Activated naive CD4-positive, alpha-beta T cell (primary cell): ENCODE results near the gene FILIP1L.

Experiments used
- DNase-seq, 4 experiments: peaks; one replicate each; lab custom pipeline; 2025; lab: John Stamatoyannopoulos, UW

FILIP1L gene

DNA sequence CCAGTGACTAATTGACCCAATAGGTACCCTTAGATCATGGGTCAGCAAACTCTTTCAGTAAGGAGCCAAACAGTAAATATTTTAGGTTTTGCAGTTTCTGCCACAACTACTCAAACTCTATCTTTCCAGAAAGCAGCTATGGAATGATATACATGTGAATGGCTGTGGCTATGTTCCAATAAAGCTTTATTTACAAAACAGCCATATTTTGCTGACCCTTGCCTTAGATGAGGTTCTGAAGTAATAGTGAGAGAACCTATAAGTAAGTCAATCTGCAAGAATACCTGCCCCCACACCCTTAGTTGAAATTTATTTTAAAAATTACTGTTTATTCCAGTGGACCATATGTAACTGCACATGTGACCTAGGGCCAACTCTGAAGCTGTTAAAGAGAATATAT is 162.6 kb downstream of the FILIP1L start:
- DNase-seq, result no peak

DNA sequence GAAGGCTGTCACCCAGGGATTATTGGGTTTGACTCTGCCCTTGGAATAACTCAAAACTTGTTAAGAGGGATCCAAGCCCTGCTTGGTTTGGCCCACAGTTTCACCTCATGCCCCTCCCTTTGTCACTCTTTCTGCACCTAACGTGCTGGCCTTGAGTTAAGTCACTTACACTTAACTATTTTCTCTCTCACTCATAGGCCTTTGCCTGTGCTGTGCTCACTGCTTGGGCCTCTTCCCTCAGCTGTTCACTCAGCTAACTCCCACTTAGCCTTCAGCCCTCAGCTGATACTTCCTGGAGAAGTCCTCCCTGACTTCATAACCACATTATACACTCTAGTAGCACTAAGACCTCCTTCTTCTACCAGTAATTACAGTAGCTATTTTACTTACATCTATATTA is 163.4 kb downstream of the FILIP1L start:
- DNase-seq, result no peak

DNA sequence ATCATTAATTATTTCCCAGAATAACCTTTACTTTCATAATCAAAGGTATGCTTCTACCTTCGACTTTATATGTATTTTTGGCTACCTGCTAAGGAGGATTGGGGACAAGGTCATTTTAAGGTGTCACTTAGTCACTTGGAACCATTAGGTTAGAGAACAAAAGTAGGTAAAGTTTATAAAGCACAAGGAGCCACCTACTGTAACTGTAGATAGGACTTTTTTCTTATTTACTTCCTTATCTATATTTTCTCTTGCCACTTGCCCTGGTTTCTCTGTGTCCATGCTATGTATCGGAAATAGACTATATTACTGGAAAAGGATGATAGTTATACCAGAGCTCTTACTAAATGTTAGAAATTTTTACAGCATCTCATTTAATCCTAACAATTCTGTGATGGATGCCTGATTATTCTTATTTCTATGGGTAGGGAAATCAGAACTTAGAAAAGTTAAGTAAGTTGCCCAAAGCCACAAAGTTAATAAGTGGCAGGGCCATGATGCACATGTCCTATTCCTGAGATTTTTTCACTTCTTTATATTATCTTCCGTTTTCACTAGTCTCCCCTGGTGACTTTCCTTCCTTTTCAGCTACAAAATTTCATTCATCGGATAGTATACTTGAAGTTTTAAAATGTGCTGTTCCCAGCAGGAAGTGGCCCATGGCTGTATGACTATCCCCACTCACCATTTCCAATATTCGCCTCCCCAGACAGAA is 164.2 kb downstream of the FILIP1L start:
- no peak for DNase-seq

DNA sequence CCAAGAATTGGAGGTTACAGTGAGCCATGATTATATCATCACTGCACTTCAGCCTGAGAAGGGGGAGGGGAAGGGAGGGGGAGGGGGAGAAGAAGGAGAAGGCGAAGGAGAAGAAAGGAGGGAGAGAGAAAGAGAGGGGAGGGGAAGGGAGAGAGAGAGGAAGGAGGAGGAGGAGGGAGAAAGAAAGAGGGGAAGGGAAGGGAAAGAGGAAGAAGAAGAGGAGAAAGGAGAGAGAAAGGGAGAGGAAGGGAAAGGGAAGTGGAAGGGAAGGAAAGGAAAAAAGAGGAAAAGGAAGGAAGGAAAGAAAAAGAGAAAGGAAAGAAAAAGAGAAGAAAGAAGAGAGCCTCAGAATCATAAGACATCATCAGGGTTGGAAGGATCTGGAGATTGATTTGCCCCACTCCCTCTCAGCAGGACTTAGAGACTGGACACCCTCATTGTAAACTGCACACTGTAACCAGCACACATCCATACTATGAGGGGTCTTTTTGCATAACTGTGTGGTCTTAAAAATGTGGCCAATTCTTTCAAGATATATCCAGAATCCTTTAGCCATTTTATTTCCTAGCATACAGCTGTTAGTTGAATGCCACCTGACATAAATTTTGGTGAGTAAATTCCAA is 165.7 kb downstream of the FILIP1L start:
- no peak for DNase-seq

DNA sequence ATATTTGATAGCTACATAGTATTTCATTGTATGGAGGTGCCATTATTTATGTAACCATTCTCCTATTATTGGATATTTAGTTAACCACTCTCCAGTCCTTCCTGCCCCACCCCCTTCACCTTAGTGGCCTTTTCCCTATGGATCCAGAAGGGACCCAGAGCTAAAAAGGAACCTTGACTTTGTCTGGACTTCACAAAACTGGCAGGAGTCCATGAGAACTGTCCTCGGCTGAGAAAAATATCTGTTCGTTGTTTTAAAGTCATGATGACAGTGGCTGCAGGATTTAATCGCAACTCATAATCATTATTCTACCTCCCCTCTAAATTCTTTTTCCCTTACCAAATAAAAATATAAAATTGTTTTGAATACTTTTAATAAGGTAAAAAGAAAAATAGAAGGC is 166.9 kb downstream of the FILIP1L start:
- DNase-seq, result no peak

DNA sequence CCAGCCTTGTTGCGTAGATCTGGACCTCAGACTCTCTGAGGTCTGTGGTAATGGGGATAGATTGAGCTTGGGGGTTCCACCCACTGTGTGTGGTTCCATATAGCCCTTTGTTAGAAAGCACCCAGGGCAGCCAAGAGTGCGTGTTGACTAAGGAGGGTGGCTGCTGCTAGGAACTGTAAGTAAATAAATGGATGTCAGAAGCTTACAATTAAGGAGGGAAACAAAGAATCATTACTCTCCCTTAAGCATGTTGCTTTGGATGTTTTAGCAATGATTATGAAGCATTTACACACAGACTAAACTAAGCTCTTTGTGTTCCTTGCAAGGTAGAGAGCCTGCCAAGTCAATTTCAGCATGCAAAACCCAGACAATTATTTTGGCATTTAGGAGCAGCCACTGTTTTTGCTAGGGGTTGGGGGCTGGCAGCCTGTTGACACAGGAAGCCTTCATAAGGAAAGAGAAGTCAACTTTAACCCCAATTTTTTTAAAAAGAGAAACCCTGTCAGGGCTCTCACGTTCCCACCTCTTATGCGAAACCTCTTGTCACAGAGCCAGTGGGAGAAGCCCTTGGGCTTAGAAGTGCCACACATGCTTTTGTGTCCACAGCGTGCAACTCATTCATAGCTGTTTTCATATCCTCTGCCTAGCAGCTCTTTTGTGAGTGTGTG is 168.8 kb downstream of the FILIP1L start:
- no peak for DNase-seq

DNA sequence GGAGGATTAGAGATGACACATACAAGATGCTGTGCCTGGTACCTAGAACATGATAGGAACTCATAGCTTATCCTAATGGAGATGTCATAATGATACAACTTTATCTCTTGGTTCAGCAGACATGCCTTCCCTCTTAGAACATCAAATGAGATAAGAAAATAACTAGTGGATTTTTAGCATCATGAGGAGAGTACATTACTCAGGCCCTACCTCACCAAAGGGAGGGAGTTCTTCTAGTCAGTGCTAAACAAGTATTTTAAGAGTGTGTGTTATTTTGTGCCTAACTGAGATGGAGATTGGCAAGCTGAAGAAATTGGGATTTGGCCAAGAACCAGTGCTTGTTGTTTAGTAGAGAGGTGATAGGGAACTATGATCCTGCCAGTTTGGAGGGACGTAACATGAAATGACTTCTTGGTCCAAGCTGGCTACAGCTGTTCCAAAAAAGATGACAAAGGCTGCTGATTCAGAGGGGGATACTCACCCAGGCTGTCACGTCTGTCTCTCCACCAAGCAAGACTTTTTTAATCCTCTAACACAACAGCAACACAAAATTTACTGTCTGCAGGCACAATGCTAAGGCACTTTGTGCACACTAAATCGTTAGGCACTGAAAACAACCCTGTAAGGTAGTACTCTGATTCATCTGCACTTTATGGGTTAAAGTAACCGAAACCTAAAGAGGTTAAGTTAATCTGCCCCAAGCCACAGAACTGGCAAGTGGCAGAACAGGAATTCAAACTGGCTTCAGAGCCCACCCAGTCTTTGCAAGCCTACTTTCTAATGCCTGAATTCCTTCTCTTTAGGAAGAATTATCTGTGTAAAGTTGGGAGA is 170.2 kb downstream of the FILIP1L start:
- DNase-seq, result no peak

DNA sequence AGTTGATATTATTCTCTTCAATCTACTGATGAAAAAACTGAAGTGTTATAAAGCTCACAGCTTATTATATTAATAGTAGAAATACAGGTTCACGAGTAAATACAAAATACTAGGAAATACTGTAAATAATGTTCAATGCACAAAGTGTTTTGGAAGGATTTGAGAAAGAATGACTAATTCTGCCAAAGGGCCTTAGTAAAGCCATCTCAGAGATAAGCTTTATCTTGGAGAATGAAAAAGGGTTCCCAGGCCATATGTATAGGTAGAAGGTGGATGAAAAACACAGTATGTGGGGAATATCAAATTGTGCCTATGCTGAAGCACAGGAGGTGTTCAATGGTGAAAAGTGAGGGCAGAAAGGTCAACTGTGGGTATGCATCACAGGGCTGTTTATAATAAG is 173.1 kb downstream of the FILIP1L start:
- no peak for DNase-seq

DNA sequence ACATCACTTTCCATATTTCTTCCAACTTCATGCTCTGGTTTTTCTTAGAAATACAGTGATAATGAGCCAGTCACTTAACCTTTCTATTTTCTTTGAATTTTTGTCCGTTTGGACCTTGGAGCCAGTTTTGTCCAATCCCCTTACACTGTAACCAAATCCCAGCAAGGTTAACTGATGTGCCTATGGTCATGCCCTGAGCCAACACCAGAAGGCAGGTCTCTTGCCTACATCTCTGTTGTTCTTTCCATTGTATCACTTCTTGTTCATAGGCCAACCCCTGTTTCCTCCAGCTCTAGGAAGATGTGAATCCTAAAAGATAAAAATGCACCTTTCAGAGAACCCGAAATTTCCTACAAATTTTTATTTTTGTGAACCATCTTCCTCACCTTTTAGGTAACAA is 174.0 kb downstream of the FILIP1L start:
- DNase-seq, result no peak

DNA sequence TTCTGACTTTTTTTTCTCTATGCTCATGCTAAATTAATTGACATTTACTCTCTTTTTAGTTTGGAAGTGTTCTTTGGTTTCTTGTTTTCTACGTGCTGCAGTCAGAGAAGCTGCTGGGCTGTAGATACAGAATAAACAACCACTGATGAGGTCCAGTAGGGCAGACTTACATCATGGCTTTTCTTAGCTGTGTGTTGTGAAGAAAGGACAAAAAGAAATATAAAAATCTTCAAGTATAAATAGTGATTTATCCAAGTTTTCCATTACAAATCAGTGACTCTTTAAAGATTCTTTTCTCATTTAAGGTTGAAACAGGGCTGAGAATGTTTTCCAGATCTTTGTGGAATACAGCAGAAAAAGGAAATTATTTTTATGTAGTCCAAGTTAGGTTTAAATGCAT is 174.4 kb downstream of the FILIP1L start:
- DNase-seq, result no peak

DNA sequence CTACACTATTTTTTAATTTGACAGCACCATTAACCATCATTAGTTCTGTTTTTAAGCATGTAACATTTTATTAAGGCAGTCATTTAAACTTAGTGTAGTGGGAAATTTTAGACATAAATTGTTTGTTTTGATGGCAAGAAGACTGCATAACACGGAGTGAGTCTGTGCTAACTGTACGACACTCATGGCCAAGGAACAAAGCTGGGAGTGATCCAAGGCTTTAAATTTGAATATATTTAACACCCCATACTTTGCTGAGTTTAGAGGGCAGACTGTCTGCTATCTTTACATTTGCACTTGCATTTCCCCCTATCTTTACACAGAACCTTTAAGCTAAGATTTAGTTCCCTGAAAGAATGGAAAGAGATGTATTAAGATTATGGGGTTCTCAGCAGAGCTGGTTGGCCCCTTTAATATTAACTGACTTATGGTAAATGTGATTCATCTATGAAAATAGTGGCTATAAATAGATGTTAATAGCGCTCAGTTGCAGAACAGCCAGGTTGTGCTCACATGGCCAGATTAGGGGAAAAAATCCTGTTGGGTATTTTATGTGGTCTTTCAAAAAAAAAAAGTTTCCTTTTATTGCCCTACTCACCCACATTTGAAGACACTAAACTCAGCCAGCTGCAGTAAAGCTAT is 175.9 kb downstream of the FILIP1L start:
- DNase-seq, result no peak

DNA sequence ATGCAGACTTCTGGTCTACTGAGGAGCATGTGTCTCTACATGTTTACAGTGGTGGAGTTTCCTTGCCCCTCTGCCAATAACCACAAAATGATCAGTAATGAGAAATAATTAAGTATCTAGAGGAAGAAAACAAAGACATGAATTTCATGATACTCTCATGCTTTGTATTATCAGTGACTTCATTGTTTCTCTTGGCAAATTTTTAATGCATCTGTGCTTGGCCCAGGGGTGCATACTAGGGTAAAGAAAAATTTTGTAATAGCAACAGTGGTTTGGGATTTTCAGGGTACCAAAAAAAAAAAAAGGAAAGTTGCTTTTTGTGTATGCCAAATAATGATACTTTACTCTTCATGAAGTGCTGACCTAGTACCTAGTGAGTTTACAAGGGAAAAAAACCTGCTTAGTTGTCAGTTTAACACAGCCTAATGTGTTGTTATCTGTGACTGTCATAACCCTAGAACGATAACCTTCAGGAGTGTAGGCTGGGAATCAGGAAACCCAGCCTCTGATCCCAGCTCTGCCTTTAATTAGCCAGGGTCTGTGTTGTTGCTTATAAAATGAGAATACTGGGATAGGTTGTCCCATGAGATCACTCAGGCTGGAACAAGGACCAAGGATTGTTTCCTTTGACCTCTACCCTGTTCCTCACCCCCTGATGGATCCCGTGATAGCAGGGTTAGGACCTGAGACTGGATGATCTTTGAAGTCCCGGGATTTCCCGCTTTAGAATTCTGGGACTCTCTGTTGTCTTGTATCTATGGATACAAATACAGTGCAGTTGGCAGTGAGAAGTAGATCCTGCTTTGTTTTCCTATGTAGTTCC is 179.1 kb downstream of the FILIP1L start:
- no peak for DNase-seq

DNA sequence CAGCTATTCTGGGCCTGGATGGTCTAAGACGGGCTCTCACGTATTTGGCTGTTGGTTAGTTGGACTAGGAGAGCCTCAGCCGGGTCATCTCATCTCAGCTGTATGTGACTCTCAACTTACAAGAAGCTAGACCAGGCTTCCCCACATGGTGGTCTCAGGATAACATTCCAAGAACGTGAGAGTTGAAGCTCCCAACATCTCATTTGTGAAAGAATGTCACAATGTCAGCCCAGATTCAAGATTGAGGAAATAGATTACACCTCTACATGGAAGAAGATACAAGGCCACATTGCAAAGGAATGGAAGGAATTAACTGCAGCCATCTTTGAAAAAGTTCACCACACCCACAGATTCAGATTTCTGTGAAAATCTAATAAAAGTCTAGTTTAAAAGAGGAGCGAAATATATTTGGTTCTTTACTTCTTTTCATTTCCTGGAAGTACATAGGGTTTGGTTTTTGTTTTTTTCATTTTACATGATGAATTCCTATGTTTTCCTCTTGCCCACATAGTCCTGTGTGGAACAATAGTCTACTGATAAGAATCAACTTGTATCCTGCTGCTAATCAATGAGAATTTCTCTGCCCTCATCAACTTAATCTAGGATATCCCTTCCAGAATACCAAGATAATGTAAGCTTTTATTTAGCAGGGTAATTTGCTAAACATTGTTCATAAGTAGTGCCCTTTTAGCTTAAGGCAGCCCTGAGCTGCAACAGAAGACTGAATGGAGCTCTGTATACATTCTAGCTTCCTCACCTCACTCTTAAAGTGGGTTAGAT is 180.1 kb downstream of the FILIP1L start:
- no peak for DNase-seq

DNA sequence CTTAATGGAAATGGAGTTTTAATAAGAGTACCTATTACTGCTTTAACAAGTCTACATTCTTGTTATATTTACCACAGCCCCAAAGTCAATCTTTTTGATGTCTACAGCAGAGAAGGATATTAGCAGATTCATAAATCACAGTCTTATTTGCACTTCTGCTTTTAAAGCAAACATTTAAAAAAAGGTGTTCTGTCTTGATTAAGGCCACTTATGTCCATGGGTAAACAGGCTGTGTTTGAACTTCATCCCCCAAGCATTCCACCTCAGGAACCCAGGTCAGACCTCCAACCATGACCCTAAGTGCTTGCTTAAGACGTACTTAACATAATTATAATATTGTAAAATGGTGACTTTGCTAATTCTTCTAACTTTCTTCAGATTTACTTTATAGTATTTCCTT is 183.2 kb downstream of the FILIP1L start:
- DNase-seq, result no peak

DNA sequence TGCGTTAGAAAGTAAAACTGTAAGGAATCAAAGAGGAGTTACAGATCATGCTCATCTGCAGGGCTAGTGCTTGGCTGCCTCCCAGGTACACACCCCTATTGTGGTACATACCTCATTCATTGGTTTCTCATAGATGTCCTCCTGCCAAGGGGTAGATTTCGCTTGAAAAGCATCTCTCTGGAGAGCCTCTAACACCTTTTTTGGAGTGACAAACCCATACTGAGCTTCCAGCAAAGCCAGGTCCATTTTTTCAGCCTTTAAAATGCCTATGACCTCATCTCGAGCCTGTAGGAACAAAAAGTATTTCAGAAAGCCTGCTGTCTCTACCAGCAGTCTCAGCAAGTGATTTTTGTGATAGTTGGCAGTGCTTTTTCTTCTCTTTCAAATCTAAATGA is 184.6 kb downstream of the FILIP1L start:
- DNase-seq, result no peak

DNA sequence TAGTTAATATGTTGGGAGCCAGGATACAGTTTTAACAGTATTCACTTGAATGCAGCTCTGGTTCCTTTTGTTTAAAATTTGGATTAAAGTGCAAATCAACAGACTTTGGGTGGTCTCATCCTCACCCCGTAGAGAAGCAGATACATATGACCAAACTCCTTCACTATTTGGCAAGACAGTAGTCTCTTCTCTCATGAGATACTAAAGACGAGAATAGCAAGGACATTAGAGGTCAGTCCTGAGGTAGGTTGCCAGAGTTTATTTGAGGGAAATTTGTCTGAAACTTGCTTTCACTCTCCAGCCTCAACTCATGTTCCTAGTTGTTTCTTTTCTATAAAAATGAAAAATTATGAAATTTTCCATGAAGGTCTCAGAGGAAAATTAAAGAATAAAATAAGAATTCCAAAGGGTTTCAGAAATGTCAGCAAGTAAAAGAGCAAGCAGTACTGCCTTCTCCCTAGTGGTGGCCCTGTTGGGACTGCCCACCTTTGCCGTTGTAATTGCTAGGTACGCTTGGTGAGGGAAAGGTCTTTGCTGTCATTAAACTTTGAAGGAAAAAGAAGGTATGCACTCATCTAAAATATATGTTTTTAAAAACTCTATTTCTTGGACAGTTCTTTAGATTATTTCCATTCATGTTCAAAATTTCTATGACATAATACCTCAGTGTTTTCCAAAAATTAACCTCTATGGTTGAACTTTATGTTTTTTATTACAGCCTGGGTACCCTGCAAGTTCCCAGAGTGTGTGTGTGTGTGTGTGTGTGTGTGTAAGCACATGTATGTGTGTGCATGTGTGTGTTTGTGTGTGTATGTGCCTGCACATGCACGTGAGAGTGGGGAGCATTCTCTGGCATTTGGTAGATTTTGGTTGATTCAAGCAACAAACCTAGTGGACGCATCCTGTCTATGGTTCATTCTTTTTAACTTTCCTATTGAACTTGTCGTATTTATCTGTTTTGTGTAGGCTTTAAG is 185.2 kb downstream of the FILIP1L start:
- DNase-seq, result no peak

DNA sequence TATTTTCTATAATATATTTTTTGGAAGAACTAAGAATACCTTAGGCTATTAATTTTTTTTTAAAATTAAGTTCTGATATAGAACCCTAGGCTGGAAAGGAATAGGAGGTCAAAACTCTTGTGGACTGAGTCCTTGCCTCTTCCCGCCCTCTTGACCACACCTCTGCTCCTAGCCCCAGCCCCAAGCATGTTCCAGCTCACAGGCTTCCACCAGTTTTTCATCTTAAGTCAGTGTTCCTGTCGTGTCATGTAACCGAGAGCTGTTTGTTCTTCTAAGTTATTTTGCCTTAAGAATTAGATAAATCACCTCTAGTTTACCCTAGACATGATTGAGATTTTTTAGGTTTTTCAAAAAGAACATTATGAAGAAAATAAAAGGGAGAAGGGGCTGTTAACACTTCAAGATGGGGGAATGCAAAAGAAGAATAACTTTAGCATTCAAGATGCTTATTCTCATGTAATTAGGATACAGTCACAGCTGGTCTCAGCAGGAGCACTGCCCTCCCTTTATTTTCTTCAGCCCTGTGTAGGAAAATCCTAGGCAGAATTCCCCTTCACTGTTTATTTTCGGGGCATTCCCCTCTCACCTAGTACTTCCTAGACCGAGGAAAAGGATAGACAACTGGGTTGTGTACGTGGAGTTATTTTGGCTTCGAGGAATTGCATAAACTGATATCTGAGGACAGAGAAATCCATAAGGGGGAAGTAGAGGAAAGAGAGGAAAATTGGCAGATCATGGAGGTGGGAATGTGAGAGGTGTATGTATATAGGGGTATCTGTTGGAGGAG is 186.4 kb downstream of the FILIP1L start:
- no peak for DNase-seq

DNA sequence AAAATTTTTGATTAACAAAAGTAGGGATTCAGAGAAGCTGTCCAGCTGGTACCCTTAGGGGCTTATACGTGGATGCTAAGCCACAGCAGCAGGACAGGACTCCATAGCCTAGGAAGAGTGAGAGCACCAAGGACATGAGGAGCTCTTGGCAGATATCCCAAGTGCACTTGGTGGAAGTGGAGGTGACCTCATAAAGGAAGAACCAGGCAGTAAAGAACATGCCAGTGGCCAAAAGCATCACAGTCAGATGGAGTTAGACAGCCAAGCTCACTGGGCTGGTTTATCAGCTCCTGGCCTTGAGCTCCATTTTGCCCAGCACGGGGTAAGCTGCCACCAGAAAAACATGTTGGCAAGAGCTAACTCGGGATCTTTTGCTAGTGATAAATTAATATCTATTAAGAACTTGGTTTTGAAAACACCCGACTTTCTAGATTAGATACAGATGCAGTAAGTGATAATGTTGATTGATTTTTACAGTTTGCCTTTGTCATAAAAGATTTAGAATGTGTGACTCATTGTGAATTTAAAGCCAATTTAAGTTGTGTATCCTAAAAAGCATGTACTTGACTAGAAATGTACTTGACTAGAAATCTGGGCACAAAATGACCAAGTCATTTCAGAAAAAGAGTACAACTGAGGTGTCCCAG is 188.6 kb downstream of the FILIP1L start:
- DNase-seq, result no peak
